ENCODE measurements around the gene COX5A. TPM values are rescaled to one million over a fixed set of nuclear protein-coding genes. Genes with fewer than 3 reads are reported as not detected.
"Not testable (repeated sequence)": the region's sequence is repeated elsewhere in the genome, so short reads cannot be mapped to it uniquely, and the experiment has no call there.

COX5A gene
- total RNA-seq, 6 experiments from 2014 or later, result 130 to 169 (median 141) TPM

DNA sequence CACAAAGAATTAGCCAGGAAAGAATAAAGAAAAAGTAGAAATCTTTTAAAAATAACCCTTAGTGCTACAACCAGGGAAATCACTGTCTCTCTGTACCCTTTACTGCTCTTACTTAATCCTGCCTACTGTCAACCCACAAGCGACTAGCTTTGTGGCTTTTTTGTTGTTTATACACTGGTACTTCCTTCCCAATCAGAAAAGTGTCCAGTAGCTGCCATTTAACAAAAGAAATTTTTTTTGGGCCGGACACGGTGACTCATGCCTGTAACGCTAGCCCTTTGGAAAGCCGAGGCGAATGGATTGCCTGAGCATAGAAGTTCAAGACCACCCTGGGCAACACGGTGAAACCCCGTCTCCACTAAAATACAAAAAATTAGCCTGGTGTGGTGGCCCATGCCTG is 17.4 kb downstream of the COX5A start:
- ATAC-seq (no peak), DNase-seq (no peak)
- intact Hi-C loops (cut with DNase I), result no loop called here
- Histone ChIP-seq H3K9me3 (no peaks in the 10 kb centered on the region), H3K4me1 (no peaks in the 10 kb centered on the region), H3K27me3 (no peaks in the 10 kb centered on the region), H3K4me3 (no peak overlapping the region), H3K27ac (no peak overlapping the region), H3K36me3 (peaks cover 0 to 93% (median 48%) of the 10 kb centered on the region in 4 donors)
- 76% methylated on average over 6 of the region's 8 CpGs for WGBS (ENCODE audit: insufficient coverage, low coverage, low lambda C conversion rate, missing lambda C conversion rate)
- TF ChIP-seq CTCF (IDR thresholded peaks at IDR 0.05), result no peak
- TF ChIP-seq POLR2A (IDR thresholded peaks at IDR 0.05), result no peak

- H3K4me1 ChIP-seq, result no peaks in the 10 kb centered on the region
- intact Hi-C loops (cut with DNase I), result no loop called here
- no peak overlapping the region for H3K4me3 ChIP-seq
- DNase-seq (no peak), ATAC-seq (no peak)
- H3K9me3 ChIP-seq, result no peaks in the 10 kb centered on the region
- no peaks in the 10 kb centered on the region for H3K27me3 ChIP-seq
- H3K36me3 ChIP-seq, result peaks cover 4 to 98% (median 40%) of the 10 kb centered on the region in 4 donors
- 80% methylated on average over 5 of the region's 6 CpGs for WGBS (ENCODE audit: insufficient coverage, low coverage, low lambda C conversion rate, missing lambda C conversion rate)
- no peak overlapping the region for H3K27ac ChIP-seq
- no peak for TF ChIP-seq POLR2A (IDR thresholded peaks at IDR 0.05)
- no peak for TF ChIP-seq CTCF (IDR thresholded peaks at IDR 0.05)
Observed at GRCh38 chr15:74917676-74918075, 20.2 kb downstream of the COX5A start.

DNA sequence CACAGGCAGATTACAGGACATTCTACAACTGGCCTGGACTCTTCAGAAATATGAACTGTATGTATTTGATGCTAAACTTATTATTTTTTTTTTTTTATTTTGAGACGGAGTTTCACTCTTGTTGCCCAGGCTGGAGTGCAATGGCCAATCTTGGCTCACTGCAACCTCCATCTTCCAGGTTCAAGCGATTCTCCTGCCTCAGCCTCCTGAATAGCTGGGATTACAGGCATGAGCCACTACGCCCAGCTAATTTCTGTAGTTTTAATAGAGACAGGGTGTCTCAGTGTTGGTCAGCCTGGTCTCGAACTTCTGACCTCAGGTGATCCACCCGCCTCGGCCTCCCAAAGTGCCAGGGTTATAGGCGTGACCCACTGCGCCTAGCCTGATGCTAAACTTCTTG is 24.1 kb downstream of the COX5A start:
- intact Hi-C loops (cut with DNase I); DNase-seq; H3K9me3 ChIP-seq; H3K4me1 ChIP-seq; H3K27me3 ChIP-seq; ATAC-seq; H3K27ac ChIP-seq; H3K4me3 ChIP-seq: not testable (repeated sequence)
- 95% methylated on average over 8 of the region's 8 CpGs for WGBS (ENCODE audit: insufficient coverage, low coverage, low lambda C conversion rate, missing lambda C conversion rate)
- peaks cover 4 to 71% (median 16%) of the 10 kb centered on the region in 4 donors for H3K36me3 ChIP-seq

DNA sequence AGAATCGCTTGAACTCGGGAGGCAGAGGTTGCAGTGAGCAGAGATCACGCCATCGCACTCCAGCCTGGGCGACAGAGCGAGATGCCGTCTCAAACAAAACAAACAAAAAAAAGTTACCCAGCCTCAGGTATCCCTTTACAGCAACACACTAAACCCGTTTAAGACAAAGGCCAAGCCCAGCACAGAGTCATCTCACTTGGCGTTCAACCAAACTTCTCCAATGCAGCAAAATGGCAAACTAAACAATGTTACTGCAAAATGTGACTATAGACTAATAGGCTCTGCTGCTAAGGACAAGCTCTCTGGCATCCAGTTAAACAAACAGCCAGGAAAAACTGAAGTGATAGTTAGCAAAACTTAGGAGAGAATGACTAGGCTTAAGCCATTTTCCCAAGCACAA is 24.8 kb downstream of the COX5A start:
- DNase-seq, result no peak
- no peak overlapping the region for H3K4me3 ChIP-seq
- no peaks in the 10 kb centered on the region for H3K27me3 ChIP-seq
- no peak for ATAC-seq
- H3K36me3 ChIP-seq, result peaks cover 4 to 64% (median 11%) of the 10 kb centered on the region in 4 donors
- TF ChIP-seq CTCF (IDR thresholded peaks at IDR 0.05), result no peak
- no peak for TF ChIP-seq POLR2A (IDR thresholded peaks at IDR 0.05)
- WGBS (ENCODE audit: insufficient coverage, low coverage, low lambda C conversion rate, missing lambda C conversion rate), result 80% methylated on average over 2 of the region's 9 CpGs
- H3K4me1 ChIP-seq, result no peaks in the 10 kb centered on the region
- H3K9me3 ChIP-seq, result no peaks in the 10 kb centered on the region
- intact Hi-C loops (cut with DNase I), result no loop called here
- no peak overlapping the region for H3K27ac ChIP-seq

GRCh38 chr15:74908635-74909034 is 29.2 kb downstream of the COX5A start:
- no peak for ATAC-seq

More at GRCh38 chr15:74908635-74909034, 29.2 kb downstream of the COX5A start:
- no peaks in the 10 kb centered on the region for H3K9me3 ChIP-seq
- peaks cover 0 to 34% (median 6%) of the 10 kb centered on the region in 4 donors for H3K36me3 ChIP-seq
- TF ChIP-seq CTCF (IDR thresholded peaks at IDR 0.05), result no peak
- no peak for TF ChIP-seq POLR2A (IDR thresholded peaks at IDR 0.05)
- 100% methylated on average over 3 of the region's 4 CpGs for WGBS (ENCODE audit: insufficient coverage, low coverage, low lambda C conversion rate, missing lambda C conversion rate)
- H3K27ac ChIP-seq, result no peak overlapping the region
- H3K4me3 ChIP-seq, result no peak overlapping the region
- peaks cover 0 to 18% (median 5%) of the 10 kb centered on the region in 4 donors for H3K4me1 ChIP-seq
- no peak for DNase-seq
- H3K27me3 ChIP-seq, result no peaks in the 10 kb centered on the region
- intact Hi-C loops (cut with DNase I), result no loop called here

Data from right lobe of liver (tissue), 6 donors.